ENCODE results near the gene PDE4B.

PDE4B gene

DNA sequence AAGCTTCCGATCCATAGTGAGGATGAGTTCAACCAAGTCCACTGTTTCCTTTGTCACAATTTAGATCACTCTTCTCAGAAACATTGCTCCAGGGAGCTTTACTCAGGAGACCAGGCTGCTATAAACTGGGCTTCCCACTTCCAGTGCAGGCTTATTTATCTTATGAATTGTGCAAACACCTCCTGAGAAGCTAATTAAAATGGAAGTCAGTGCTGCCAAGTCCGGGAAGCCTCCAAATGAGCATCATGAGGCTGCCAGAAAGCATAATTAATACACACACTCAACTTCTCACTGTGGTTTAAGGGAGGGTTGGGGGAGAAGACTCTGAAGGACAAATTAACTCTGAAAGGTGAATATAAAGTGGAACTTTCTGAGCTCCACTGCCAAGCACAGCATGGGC lies 596.2 kb downstream of the PDE4B start:
- TF ChIP-seq CTCF (conservative IDR thresholded peaks at IDR 0.05; ENCODE audit: low read length): no peak
- no peak for DNase-seq (ENCODE audit: low read depth)
- H3K4me3 ChIP-seq (ENCODE audit: low read length): no peak overlapping the region

- no peak overlapping the region for H3K4me3 ChIP-seq (ENCODE audit: low read length)
- DNase-seq (ENCODE audit: low read depth): no peak
- TF ChIP-seq CTCF (conservative IDR thresholded peaks at IDR 0.05; ENCODE audit: low read length): no peak
These were observed 601.0 kb downstream of the PDE4B start for GRCh38 chr1:66393586-66394287.

GRCh38 chr1:66394603-66395002 lies 601.9 kb downstream of the PDE4B start:
- DNase-seq (ENCODE audit: low read depth): no peak
- no peak overlapping the region for H3K4me3 ChIP-seq (ENCODE audit: low read length)
- TF ChIP-seq CTCF (conservative IDR thresholded peaks at IDR 0.05; ENCODE audit: low read length): no peak

GRCh38 chr1:66395202-66396061 lies 602.7 kb downstream of the PDE4B start:
- TF ChIP-seq CTCF (conservative IDR thresholded peaks at IDR 0.05; ENCODE audit: low read length): no peak
- H3K4me3 ChIP-seq (ENCODE audit: low read length): no peak overlapping the region
- no peak for DNase-seq (ENCODE audit: low read depth)

GRCh38 chr1:66396212-66396890 lies 603.7 kb downstream of the PDE4B start:
- TF ChIP-seq CTCF (conservative IDR thresholded peaks at IDR 0.05; ENCODE audit: low read length): no peak
- H3K4me3 ChIP-seq (ENCODE audit: low read length): no peak overlapping the region
- no peak for DNase-seq (ENCODE audit: low read depth)

DNA sequence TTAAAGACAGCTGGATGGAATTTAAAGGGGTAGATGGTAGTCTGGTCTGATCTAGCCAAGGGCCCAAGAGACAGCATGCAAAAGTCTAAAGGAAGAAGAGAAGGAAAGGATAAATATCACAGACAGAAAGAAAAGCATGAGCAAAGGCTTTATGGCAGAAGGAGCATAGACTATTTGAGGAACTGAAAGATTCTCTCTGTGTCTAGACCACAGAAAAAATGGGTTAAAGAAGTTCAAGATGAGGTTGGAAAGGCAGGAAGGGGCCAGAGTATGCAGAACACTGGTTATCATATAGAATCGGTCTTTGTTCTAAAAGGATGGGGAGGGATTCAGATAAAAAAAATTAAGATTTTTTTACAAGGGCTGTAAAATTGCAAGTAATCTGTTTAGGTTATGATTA lies 604.5 kb downstream of the PDE4B start:
- no peak overlapping the region for H3K4me3 ChIP-seq (ENCODE audit: low read length)
- DNase-seq (ENCODE audit: low read depth): no peak

More for the DNA sequence above, 604.5 kb downstream of the PDE4B start:
- TF ChIP-seq CTCF (conservative IDR thresholded peaks at IDR 0.05; ENCODE audit: low read length): no peak
